Motor neuron (in vitro differentiated cells): ENCODE data around the gene PRR18. TPM values are rescaled to one million over a fixed set of nuclear protein-coding genes. Genes with fewer than 3 reads are reported as not detected.

Experiments
- ATAC-seq, 8 experiments: fragments of 200-7000 bp; cut with Tn5 transposase; replicated peaks in 6 of 8; 2 replicates each; pipeline ENCODE4 v1.8.0; 2021; ENCODE audit warnings: mild to moderate bottlenecking in 8 of 8, moderate library complexity in 8 of 8
- H3K27ac ChIP-seq, 2 donors: fragments of 250-450 bp; sonication (Bioruptor Pico); 2 replicates each; pipeline ENCODE4 v1.9.0; 2021; ENCODE audit warnings: antibody characterized with exemption in 2 of 2, mild to moderate bottlenecking in 2 of 2, moderate library complexity in 1 of 2
- H3K4me1 ChIP-seq, 2 donors: fragments of 250-450 bp; sonication (Bioruptor Pico); replicated peaks in 1 of 2; 2 replicates each; pipeline ENCODE4 v1.6.1; 2021; ENCODE audit warnings: antibody characterized with exemption in 2 of 2, mild to moderate bottlenecking in 2 of 2, moderate library complexity in 1 of 2
- H3K4me3 ChIP-seq, 5 donors: fragments of 250-450 bp; sonication (Bioruptor Pico); 2 replicates each; pipeline ENCODE4 v1.9.0; 2021; ENCODE audit warnings: antibody characterized with exemption in 5 of 5, mild to moderate bottlenecking in 5 of 5, moderate library complexity in 4 of 5
- WGBS, 10 experiments: fragments of 450-650 bp; shearing (Covaris generic); methylation state at CpG; one replicate each; pipeline ENCODE4 v1.0.0; 2022; 5-methylcytosine and 5-hydroxymethylcytosine counted together
- in situ Hi-C, 9 experiments: fragments of 400-800 bp; cut with MboI; loops; one replicate each; pipeline ENCODE4 v1.15.0; 2021; ENCODE audit warnings: low sequenced_read_pairs in 9 of 9, low pct_unique_long_range_greater_than_20kb in 2 of 9; ENCODE audit not compliant: unreplicated experiment in 9 of 9
- total RNA-seq, 8 experiments: library from RNA; unstranded; fragments of 300-600 nt; gene quantifications; 2 replicates each; pipeline versions ENCODE4 v1.2.3 to v1.2.4, GENCODE V29; 2022

PRR18 gene
- total RNA-seq, 8 experiments from 2014 or later, result 0.14 to 0.64 (median 0.38) TPM; not detected in 3

GRCh38 chr6:166325383-166326042, 17.3 kb upstream of the PRR18 start:
- no peak overlapping the region for H3K4me3 ChIP-seq
- no peak for ATAC-seq
- H3K4me1 ChIP-seq, result peaks cover 2 to 5% of the 10 kb centered on the region in 2 donors
- H3K27ac ChIP-seq, result no peak overlapping the region
- in situ Hi-C loops, result no loop called here
- 65 to 100% (median 78%) methylated on average over 1 to 5 of the region's 6 CpGs; no CpG with 5 or more reads in 3 of the 10 experiments for WGBS, 10 experiments

GRCh38 chr6:166323395-166323794, 15.2 kb upstream of the PRR18 start:
- no peaks in the 10 kb centered on the region for H3K4me1 ChIP-seq
- no peak overlapping the region for H3K4me3 ChIP-seq
- in situ Hi-C loops, result no loop called here
- peak in 1 of 8 experiments; percentile 79 for ATAC-seq
- 54 to 100% (median 71%) methylated on average over 2 to 5 of the region's 5 CpGs for WGBS, 10 experiments
- H3K27ac ChIP-seq, result no peak overlapping the region

- Histone ChIP-seq H3K4me3 (no peak overlapping the region), H3K4me1 (no peaks in the 10 kb centered on the region), H3K27ac (no peak overlapping the region)
- 61 to 100% (median 87%) methylated on average over 1 to 7 of the region's 18 CpGs; no CpG with 5 or more reads in 2 of the 10 experiments for WGBS, 10 experiments
- peak in 6 of 8 experiments; percentile 19 to 70 (median 40) for ATAC-seq
- in situ Hi-C loops, result no loop called here
Observed at GRCh38 chr6:166318649-166319600, 10.7 kb upstream of the PRR18 start.

GRCh38 chr6:166318227-166318626, 10.0 kb upstream of the PRR18 start:
- 58 to 100% (median 88%) methylated on average over 1 to 10 of the region's 14 CpGs; no CpG with 5 or more reads in 4 of the 10 experiments for WGBS, 10 experiments
- peak in 1 of 8 experiments; percentile 29 for ATAC-seq
- in situ Hi-C loops, result no loop called here
- no peaks in the 10 kb centered on the region for H3K4me1 ChIP-seq
- H3K4me3 ChIP-seq, result no peak overlapping the region
- H3K27ac ChIP-seq, result no peak overlapping the region

GRCh38 chr6:166317261-166318212, 9.3 kb upstream of the PRR18 start:
- ATAC-seq, result no peak

GRCh38 chr6:166315436-166315835, 7.2 kb upstream of the PRR18 start:
- Histone ChIP-seq H3K27ac (no peak overlapping the region), H3K4me1 (peaks cover 0 to 8% of the 10 kb centered on the region in 2 donors), H3K4me3 (no peak overlapping the region)
- no peak for ATAC-seq
- in situ Hi-C loops, result no loop called here
- 73 to 96% (median 88%) methylated on average over 2 to 11 of the region's 11 CpGs; no CpG with 5 or more reads in 3 of the 10 experiments for WGBS, 10 experiments

More at GRCh38 chr6:166317261-166318212, 9.3 kb upstream of the PRR18 start:
- Histone ChIP-seq H3K27ac (no peak overlapping the region), H3K4me1 (peaks cover 0 to 6% of the 10 kb centered on the region in 2 donors), H3K4me3 (no peak overlapping the region)
- in situ Hi-C loops, result no loop called here
- 46 to 100% (median 76%) methylated on average over 1 to 10 of the region's 19 CpGs; no CpG with 5 or more reads in 1 of the 10 experiments for WGBS, 10 experiments

GRCh38 chr6:166314454-166314853, 6.3 kb upstream of the PRR18 start:
- Histone ChIP-seq H3K27ac (no peak overlapping the region), H3K4me3 (no peak overlapping the region), H3K4me1 (peaks cover 0 to 8% of the 10 kb centered on the region in 2 donors)
- no peak for ATAC-seq
- in situ Hi-C loops, result no loop called here
- WGBS, 10 experiments, result 67 to 92% (median 74%) methylated on average over 2 to 5 of the region's 9 CpGs; no CpG with 5 or more reads in 4 of the 10 experiments

- H3K4me3 ChIP-seq, result no peak overlapping the region
- H3K27ac ChIP-seq, result no peak overlapping the region
- in situ Hi-C loops, result no loop called here
- peaks cover 3 to 8% of the 10 kb centered on the region in 2 donors for H3K4me1 ChIP-seq
- 20 to 93% (median 54%) methylated on average over 1 to 14 of the region's 18 CpGs; no CpG with 5 or more reads in 1 of the 10 experiments for WGBS, 10 experiments
- ATAC-seq, result peak; percentile 56 to 95 (median 71)
Observed at GRCh38 chr6:166313255-166314070, 5.3 kb upstream of the PRR18 start.

- in situ Hi-C loops, result no loop called here
Observed at GRCh38 chr6:166312832-166313231, 4.6 kb upstream of the PRR18 start.

GRCh38 chr6:166310634-166311033, 2.4 kb upstream of the PRR18 start:
- H3K27ac ChIP-seq, result no peak overlapping the region
- WGBS, 10 experiments, result 60 to 100% (median 85%) methylated on average over 1 to 7 of the region's 12 CpGs; no CpG with 5 or more reads in 2 of the 10 experiments
- no peak for ATAC-seq
- in situ Hi-C loops, result no loop called here
- H3K4me1 ChIP-seq, result peaks cover 5 to 8% of the 10 kb centered on the region in 2 donors
- no peak overlapping the region for H3K4me3 ChIP-seq

More at GRCh38 chr6:166312832-166313231, 4.6 kb upstream of the PRR18 start:
- H3K4me1 ChIP-seq, result peaks cover 5 to 8% of the 10 kb centered on the region in 2 donors
- no peak overlapping the region for H3K4me3 ChIP-seq
- 8 to 100% (median 79%) methylated on average over 1 of the region's 1 CpG; no CpG with 5 or more reads in 2 of the 10 experiments for WGBS, 10 experiments
- no peak overlapping the region for H3K27ac ChIP-seq
- ATAC-seq, result no peak

- in situ Hi-C loops, result no loop called here
- WGBS, 10 experiments, result 0 to 100% (median 90%) methylated on average over 1 to 7 of the region's 9 CpGs; no CpG with 5 or more reads in 5 of the 10 experiments
Observed at GRCh38 chr6:166309977-166310376, 1.8 kb upstream of the PRR18 start.

More at GRCh38 chr6:166309977-166310376, 1.8 kb upstream of the PRR18 start:
- ATAC-seq, result no peak
- no peak overlapping the region for H3K27ac ChIP-seq
- peaks cover 5 to 8% of the 10 kb centered on the region in 2 donors for H3K4me1 ChIP-seq
- H3K4me3 ChIP-seq, result no peak overlapping the region
